ENCODE measurements around the gene C7orf33.

Gene C7orf33, protein sequence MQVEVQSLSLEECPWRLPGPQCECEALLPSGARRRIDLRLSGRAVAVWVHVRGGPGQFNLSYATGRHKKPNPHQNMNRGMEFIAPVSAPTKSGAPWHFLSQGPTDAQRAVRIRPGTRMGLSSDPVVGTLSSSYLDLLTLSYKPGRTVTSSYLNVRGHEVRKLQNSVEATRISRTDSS

DNA sequence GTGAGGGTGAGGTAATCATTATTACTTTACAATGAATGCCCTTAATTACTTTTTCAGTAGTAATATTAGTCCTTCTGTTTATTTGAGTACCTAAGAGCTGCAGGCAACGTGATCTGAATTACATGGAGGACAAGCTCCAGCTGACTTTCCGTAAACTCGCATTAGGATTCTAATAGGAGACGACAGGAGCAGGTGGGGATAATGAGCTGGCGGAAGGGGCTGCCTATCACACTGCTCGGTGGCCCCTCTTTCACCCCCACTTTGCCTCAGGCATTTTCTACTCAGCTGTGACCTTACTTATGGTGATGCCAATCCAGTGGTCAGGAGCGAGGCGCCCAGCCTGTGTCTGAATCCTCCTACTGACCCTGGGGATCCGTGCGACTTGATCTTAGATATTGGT, at the start of gene C7orf33:
Gene C7orf33, plus strand, starts transcription at position 296 of the 400 bp plus-strand sequence. CDS start 160 bp downstream, outside the sequence.
- no peaks in the 10 kb centered on the region for H3K36me3 ChIP-seq (ENCODE audit: control insufficient read depth, insufficient read depth, low read length)
- DNase-seq (ENCODE audit: extremely low read depth, insufficient read length): no peak
- H3K4me3 ChIP-seq (replicated peaks; ENCODE audit: low read depth, low read length): no peak within 1 kb of the TSS
- H3K27me3 ChIP-seq (replicated peaks; ENCODE audit: control insufficient read depth, insufficient read depth, low read length): no peaks in the 10 kb centered on the region; the same call in 1 of the 2 replicates
- TF ChIP-seq, protein P1, sequence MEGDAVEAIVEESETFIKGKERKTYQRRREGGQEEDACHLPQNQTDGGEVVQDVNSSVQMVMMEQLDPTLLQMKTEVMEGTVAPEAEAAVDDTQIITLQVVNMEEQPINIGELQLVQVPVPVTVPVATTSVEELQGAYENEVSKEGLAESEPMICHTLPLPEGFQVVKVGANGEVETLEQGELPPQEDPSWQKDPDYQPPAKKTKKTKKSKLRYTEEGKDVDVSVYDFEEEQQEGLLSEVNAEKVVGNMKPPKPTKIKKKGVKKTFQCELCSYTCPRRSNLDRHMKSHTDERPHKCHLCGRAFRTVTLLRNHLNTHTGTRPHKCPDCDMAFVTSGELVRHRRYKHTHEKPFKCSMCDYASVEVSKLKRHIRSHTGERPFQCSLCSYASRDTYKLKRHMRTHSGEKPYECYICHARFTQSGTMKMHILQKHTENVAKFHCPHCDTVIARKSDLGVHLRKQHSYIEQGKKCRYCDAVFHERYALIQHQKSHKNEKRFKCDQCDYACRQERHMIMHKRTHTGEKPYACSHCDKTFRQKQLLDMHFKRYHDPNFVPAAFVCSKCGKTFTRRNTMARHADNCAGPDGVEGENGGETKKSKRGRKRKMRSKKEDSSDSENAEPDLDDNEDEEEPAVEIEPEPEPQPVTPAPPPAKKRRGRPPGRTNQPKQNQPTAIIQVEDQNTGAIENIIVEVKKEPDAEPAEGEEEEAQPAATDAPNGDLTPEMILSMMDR (IDR thresholded peaks at IDR 0.05; ENCODE audit: insufficient read depth, low read length, poor library complexity, severe bottlenecking): no peak

DNA sequence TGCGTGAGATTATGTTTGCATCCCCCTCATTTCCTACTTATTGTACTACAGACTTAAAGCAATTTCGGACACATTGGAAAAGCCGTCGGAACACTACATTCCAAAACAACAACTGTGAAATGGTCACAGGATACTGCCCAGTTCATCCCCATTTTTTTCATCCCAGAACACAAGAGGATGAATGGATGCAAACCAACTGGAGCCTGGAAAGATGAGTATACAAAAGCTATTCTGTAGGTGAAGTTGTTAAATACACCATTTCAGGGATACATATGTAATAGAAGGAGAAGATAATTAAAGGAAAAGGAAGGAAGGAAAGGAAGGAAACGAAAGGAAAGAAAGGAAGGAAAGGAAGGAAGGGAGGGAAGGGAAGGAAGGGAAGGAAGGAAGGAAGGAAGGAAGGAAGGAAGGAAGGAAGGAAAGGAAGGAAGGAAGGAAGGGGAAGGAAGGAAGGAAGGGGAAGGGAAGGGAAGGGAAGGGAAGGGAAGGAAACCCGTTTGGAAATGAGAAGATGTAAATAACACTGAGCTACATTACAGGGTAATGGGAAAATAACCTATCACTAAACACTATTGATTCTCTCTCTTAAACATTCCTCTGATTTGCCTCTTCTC, 48.6 kb upstream of the C7orf33 start:
- Histone ChIP-seq H3K4me3 (replicated peaks; ENCODE audit: low read depth, low read length) (no peak overlapping the region), H3K36me3 (ENCODE audit: control insufficient read depth, insufficient read depth, low read length) (no peaks in the 10 kb centered on the region), H3K27me3 (replicated peaks; ENCODE audit: control insufficient read depth, insufficient read depth, low read length) (no peaks in the 10 kb centered on the region)
- DNase-seq (ENCODE audit: extremely low read depth, insufficient read length): no peak
- TF ChIP-seq, protein P1 (IDR thresholded peaks at IDR 0.05; ENCODE audit: insufficient read depth, low read length, poor library complexity, severe bottlenecking): no peak

DNA sequence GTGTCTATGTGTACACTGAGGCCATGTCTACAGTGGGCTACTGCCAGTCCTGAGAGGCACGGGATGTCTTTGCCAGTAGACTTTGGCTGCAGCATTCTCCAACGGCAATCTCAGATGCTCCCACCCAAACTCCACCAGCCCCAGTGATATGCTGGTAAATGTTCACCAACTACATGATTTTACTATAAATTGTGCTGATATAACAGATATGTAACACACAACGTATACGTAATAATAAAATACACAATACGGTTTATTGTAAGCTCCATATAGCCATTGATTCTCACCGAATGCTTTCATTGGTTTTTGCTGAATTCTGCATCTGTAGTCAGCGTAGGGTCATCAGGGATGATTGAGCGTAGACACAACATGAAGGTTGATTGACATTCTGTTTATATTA, 47.3 kb upstream of the C7orf33 start:
- TF ChIP-seq, protein P1 (IDR thresholded peaks at IDR 0.05; ENCODE audit: insufficient read depth, low read length, poor library complexity, severe bottlenecking): no peak
- no peaks in the 10 kb centered on the region for H3K27me3 ChIP-seq (replicated peaks; ENCODE audit: control insufficient read depth, insufficient read depth, low read length)
- no peak for DNase-seq (ENCODE audit: extremely low read depth, insufficient read length)
- H3K4me3 ChIP-seq (replicated peaks; ENCODE audit: low read depth, low read length): no peak overlapping the region
- no peaks in the 10 kb centered on the region for H3K36me3 ChIP-seq (ENCODE audit: control insufficient read depth, insufficient read depth, low read length)

DNA sequence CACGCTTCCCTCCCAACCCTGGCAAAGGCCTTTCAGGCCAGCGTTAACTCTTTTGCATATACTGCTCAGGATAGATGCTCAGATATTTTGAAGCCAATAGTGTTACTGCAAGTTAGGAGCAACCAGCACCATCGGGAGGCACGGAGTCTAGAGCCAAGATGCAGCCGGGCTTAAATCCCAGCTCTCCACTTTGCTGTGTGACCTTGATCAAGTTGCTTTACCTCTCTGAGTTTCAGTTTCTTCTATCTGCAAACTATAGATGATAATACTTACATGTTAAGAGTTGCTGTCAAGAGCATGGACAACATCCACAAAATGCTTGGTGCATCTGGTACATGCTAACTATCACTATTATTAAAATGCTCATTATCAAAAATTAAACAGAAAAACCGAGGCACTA, 45.4 kb upstream of the C7orf33 start:
- H3K36me3 ChIP-seq (ENCODE audit: control insufficient read depth, insufficient read depth, low read length): no peaks in the 10 kb centered on the region
- TF ChIP-seq, protein P1 (IDR thresholded peaks at IDR 0.05; ENCODE audit: insufficient read depth, low read length, poor library complexity, severe bottlenecking): no peak
- no peaks in the 10 kb centered on the region for H3K27me3 ChIP-seq (replicated peaks; ENCODE audit: control insufficient read depth, insufficient read depth, low read length)
- DNase-seq (ENCODE audit: extremely low read depth, insufficient read length): no peak
- no peak overlapping the region for H3K4me3 ChIP-seq (replicated peaks; ENCODE audit: low read depth, low read length)

DNA sequence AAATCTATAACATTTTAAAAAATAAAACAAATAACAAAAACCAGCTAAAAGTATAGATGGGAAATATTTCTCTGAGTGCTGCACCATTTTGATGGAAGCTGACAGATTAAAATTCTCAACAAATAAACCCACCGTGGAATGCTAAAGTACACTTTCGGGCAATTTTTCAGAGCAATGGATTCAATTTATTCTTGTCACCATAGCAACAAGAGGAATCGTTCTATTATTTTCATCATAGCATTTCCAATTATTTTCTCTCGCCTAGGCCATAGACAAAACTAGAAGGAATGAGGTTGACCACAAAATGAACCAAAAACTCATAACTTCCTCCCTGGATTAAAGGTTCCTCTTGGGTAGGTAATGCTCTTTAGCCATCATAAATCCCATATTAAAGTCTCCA, 44.6 kb upstream of the C7orf33 start:
- TF ChIP-seq, protein P1 (IDR thresholded peaks at IDR 0.05; ENCODE audit: insufficient read depth, low read length, poor library complexity, severe bottlenecking): no peak
- no peaks in the 10 kb centered on the region for H3K27me3 ChIP-seq (replicated peaks; ENCODE audit: control insufficient read depth, insufficient read depth, low read length)
- no peak overlapping the region for H3K4me3 ChIP-seq (replicated peaks; ENCODE audit: low read depth, low read length)
- DNase-seq (ENCODE audit: extremely low read depth, insufficient read length): no peak
- no peaks in the 10 kb centered on the region for H3K36me3 ChIP-seq (ENCODE audit: control insufficient read depth, insufficient read depth, low read length)

All from GM06990 (cell line).